GM12873 (cell line): ENCODE data around the gene MIA2.

Experiments
- TF ChIP-seq, protein P1 (sequence below): IDR thresholded peaks from 2 replicates; pipeline ENCODE4 v1.5.1; 2012; ENCODE audit warnings: low read depth, mild to moderate bottlenecking, moderate library complexity, low read length, control low read depth; ENCODE audit not compliant: insufficient read depth; ENCODE audit errors: missing control alignments

MIA2 gene

DNA sequence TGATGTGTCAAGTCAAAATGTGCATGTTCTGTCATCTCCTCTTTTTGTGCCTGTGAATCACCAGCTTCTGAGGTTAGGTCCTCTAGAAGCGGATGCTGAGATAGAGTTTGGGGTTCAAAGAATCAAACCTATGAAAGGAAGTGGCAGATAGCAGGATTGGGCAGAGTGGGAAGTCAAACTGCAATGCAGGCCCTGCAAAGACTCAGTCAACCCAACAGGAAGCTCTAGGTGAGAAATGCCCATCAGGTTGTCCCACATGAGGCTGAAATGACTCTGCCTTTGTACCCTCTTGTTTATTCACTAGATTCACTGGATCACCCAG is 4.5 kb upstream of the MIA2 start:
- TF ChIP-seq, protein P1, sequence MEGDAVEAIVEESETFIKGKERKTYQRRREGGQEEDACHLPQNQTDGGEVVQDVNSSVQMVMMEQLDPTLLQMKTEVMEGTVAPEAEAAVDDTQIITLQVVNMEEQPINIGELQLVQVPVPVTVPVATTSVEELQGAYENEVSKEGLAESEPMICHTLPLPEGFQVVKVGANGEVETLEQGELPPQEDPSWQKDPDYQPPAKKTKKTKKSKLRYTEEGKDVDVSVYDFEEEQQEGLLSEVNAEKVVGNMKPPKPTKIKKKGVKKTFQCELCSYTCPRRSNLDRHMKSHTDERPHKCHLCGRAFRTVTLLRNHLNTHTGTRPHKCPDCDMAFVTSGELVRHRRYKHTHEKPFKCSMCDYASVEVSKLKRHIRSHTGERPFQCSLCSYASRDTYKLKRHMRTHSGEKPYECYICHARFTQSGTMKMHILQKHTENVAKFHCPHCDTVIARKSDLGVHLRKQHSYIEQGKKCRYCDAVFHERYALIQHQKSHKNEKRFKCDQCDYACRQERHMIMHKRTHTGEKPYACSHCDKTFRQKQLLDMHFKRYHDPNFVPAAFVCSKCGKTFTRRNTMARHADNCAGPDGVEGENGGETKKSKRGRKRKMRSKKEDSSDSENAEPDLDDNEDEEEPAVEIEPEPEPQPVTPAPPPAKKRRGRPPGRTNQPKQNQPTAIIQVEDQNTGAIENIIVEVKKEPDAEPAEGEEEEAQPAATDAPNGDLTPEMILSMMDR, result no peak

- TF ChIP-seq, protein P1, result no peak
Observed at GRCh38 chr14:39229601-39230110, 4.1 kb upstream of the MIA2 start.

DNA sequence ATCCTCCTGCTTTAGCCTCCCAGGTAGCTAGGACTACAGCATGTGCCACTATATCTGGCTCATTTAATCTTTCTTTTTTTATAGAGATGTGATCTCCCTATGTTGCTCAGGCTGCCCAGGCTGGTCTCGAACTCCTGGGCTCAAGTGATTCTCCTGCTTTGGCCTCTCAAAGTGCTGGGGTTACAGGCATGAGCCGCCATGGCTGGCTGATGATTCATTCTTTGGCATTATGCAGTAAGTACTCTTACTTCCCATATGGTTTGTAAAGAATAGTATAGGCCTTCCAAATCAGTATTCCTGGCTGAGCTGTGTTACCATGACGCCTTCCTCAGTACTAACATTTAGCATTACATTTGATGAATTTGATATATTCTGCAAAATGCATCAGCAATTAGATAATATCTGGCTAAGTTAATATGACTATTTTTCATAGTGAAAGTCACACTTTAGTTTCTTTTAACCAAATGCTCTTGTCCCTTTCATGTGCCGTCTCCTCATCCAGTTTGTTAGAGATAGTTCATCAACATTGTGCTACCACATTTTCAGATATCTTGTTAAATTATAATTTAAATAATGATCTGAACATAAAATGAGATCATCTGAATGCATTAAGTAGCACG is 3.2 kb upstream of the MIA2 start:
- TF ChIP-seq, protein P1, result no peak

DNA sequence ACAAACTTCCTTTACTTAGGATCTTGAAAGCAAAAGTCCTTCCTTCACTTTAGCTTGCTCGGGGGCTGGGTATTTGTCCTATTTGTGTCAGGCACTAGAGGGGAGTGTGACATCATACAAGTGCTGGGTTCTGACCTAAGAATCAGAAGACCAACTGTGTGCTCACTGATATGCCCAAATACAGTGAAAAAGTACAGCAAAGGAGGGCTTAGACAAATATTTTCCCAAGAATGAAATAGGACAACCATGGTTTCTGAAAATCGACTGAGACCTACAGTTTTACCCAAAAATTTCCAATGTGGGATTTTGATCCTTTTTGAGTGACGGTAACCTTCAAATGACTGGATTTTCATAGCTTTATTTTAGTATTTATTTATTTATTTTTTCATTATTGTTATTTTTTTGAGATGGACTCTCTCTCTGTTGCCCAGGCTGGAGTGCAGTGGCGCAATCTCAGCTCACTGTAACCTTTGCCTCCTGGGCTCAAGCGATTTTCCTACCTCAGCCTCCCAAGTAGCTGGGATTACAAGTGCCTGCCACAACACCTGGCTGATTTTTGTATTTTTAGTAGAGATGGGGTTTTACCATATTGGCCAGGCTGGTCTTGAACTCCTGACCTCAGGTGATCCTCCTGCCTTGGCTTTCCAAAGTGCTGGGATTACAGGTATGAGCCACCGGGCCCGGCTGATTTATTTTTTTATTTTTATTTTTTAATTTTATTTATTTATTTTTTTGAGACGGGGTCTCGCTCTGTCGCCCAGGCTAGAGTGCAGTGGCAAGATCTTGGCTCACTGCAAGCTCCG is 1.8 kb upstream of the MIA2 start:
- TF ChIP-seq, protein P1, result peak; percentile 46

DNA sequence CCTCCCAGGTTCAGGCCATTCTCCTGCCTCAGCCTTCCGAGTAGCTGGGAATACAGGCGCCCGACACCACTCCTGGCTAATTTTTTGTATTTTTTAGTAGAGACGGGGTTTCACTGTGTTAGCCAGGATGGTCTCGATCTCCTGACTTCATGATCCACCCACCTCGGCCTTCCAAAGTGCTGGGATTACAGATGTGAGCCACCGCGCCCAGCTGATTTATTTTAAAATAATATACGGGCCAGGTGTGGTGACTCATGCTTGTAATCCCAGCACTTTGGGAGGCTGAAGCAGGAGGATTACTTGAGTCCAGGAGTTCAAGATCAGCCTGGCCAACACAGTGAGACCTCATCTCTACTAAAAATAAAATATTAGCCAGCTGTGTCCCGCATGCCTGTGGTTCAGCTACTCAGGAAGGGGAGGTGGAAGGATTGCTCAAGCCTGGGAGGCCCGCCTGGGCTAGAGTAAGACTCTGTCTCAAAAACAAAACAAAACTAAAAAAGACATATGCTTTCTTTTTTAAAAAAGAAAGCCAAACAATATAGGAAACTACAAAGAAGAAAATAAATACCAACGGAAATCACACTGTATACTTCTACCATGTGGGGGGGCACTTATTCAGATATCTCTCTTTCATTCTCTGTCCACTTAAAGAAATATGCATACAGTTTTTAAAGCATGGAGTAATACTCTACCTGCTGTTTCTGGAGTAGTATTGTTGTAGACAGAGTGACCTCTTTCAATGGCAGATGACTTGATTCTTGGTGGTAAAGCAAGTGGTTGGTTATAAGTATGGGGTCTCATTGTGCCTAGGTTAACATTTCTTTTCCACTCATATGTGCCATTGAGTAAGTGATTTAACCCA is 930 bp upstream of the MIA2 start:
- TF ChIP-seq, protein P1, result no peak

GRCh38 chr14:39240769-39241168 is 7.1 kb downstream of the MIA2 start:
- TF ChIP-seq, protein P1, result no peak

GRCh38 chr14:39241637-39242036 is 7.9 kb downstream of the MIA2 start:
- TF ChIP-seq, protein P1, result no peak
